ENCODE data around the gene CHKA.

DNA sequence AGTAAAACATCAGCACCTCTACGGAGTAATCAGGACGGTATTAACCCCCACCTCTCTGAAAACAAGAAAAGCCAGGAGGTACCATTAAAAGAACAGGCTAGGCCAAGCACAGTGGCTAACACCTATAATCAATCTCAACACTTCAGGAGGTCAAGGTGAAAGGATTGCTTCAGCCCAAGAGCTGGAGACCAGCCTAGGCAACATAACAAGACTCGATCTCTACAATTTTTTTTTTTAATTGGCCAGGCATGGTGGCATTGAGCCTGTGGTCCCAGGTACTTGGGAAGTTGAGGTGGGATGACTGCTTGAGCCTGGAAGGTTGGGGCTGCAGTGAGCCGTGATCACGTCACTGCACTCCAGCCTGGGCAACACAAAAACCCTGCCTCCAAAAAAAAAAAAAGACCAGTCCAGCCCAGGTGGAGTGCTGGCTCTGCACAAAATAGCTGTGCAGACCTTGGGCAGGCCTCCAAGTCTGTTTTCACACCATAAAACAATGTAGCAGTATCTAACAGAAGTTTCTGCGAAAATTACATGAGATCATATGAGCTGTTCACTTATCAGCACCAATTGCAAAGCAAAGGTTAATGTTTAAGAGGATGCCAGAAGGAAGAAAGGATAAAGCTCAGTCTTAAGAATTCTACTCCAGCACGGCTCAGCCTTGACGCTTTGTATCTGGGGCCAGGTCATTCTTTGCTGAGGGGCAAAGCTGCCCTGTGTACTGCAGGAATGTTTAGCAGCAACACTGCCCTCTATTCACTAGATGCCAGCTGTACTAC lies 14.8 kb downstream of the CHKA start:
- no peak for TF ChIP-seq EZH2 (IDR thresholded peaks at IDR 0.05; ENCODE audit: insufficient read depth, poor library complexity, severe bottlenecking)
- no peak for TF ChIP-seq EZH2phosphoT487 (IDR thresholded peaks at IDR 0.05; ENCODE audit: insufficient read depth, low read depth)
